Cardiac muscle cell (in vitro differentiated cells and primary cell): Measurements from ENCODE around the gene SETD4. TPM values are rescaled to one million over a fixed set of nuclear protein-coding genes. Genes with fewer than 3 reads are reported as not detected.
"Not testable (repeated sequence)": the region's sequence is repeated elsewhere in the genome, so short reads cannot be mapped to it uniquely, and the experiment has no call there.

Source experiments
- DNase-seq, 2 donors: peaks; one replicate each; pipeline versions ENCODE4 v3.0.0 to v3.0.0-alpha.2; 2010 to 2017; ENCODE audit warnings: low read depth in 1 of 2, low spot score in 1 of 2
- H3K27ac ChIP-seq: fragments of 200-600 bp; sonication (generic); 2 replicates; pipeline ENCODE4 v1.5.1; 2016
- H3K27me3 ChIP-seq: fragments of 200-600 bp; sonication (generic); 2 replicates; pipeline ENCODE4 v1.6.0; 2016; ENCODE audit warnings: control low read depth
- H3K36me3 ChIP-seq: fragments of 200-600 bp; sonication (generic); 2 replicates; pipeline ENCODE4 v1.5.1; 2016; ENCODE audit warnings: control low read depth
- H3K4me1 ChIP-seq: fragments of 200-600 bp; sonication (generic); 2 replicates; pipeline ENCODE4 v1.8.1; 2017; ENCODE audit warnings: low read depth, mild to moderate bottlenecking, mixed run types
- H3K4me3 ChIP-seq: fragments of 200-600 bp; sonication (generic); 2 replicates; pipeline ENCODE4 v1.5.1; 2016; ENCODE audit warnings: mild to moderate bottlenecking
- H3K9me3 ChIP-seq: fragments of 200-600 bp; sonication (generic); 2 replicates; pipeline ENCODE4 v1.5.1; 2017; ENCODE audit warnings: low read depth, mild to moderate bottlenecking, control low read depth
- CTCF ChIP-seq: IDR thresholded peaks from 2 replicates; pipeline ENCODE4 v1.5.1; 2012; ENCODE audit warnings: low read depth, mild to moderate bottlenecking, low read length
- polyA plus RNA-seq: library from polyadenylated mRNA; unstranded; fragments of >200 nt; fragmentation: Nextera tagmentation; extraction: Ambion mirVana; gene quantifications from 2 replicates; pipeline ENCODE4 v1.2.1, GENCODE V29; 2016
- total RNA-seq: library from RNA; depleted of rRNA; stranded (reverse); fragments of >200 nt; gene quantifications from 2 replicates; pipeline ENCODE4 v1.2.3, GENCODE V29; 2016

The SETD4 gene
- total and polyA plus RNA-seq, 2 experiments from 2014 or later: 16.2 to 28.5 TPM

- DNase-seq: no peak
- Histone ChIP-seq H3K9me3 (no peaks in the 10 kb centered on the region), H3K27ac (no peak overlapping the region), H3K36me3 (no peaks in the 10 kb centered on the region), H3K27me3 (no peaks in the 10 kb centered on the region), H3K4me3 (no peak overlapping the region), H3K4me1 (no peaks in the 10 kb centered on the region)
- TF ChIP-seq CTCF: no peak
Observed at GRCh38 chr21:36076878-36077655, 16.7 kb upstream of the SETD4 start.

GRCh38 chr21:36075953-36076352 is 15.6 kb upstream of the SETD4 start:
- no peak overlapping the region for H3K27ac ChIP-seq
- DNase-seq: no peak
- H3K4me3 ChIP-seq: no peak overlapping the region
- no peaks in the 10 kb centered on the region for H3K9me3 ChIP-seq
- no peaks in the 10 kb centered on the region for H3K36me3 ChIP-seq
- H3K27me3 ChIP-seq: no peaks in the 10 kb centered on the region
- no peaks in the 10 kb centered on the region for H3K4me1 ChIP-seq
- no peak for TF ChIP-seq CTCF

GRCh38 chr21:36075171-36075570 is 14.8 kb upstream of the SETD4 start:
- Histone ChIP-seq H3K27me3 (no peaks in the 10 kb centered on the region), H3K4me3 (no peak overlapping the region), H3K4me1 (no peaks in the 10 kb centered on the region), H3K9me3 (no peaks in the 10 kb centered on the region), H3K27ac (no peak overlapping the region), H3K36me3 (no peaks in the 10 kb centered on the region)
- DNase-seq: no peak
- TF ChIP-seq CTCF: no peak

- DNase-seq, H3K4me3 ChIP-seq, H3K27me3 ChIP-seq, H3K4me1 ChIP-seq, H3K9me3 ChIP-seq, H3K36me3 ChIP-seq, H3K27ac ChIP-seq: not testable (repeated sequence)
Observed at GRCh38 chr21:36073911-36074310, 13.6 kb upstream of the SETD4 start.

- Histone ChIP-seq H3K27me3 (no peaks in the 10 kb centered on the region), H3K36me3 (no peaks in the 10 kb centered on the region), H3K27ac (no peak overlapping the region), H3K4me3 (no peak overlapping the region), H3K4me1 (peaks cover 5% of the 10 kb centered on the region), H3K9me3 (no peaks in the 10 kb centered on the region)
- DNase-seq: no peak
- no peak for TF ChIP-seq CTCF
Observed at GRCh38 chr21:36073181-36073580, 12.9 kb upstream of the SETD4 start.

GRCh38 chr21:36072453-36073162 is 12.3 kb upstream of the SETD4 start:
- Histone ChIP-seq H3K27ac (no peak overlapping the region), H3K36me3 (no peaks in the 10 kb centered on the region), H3K4me1 (peaks cover 5% of the 10 kb centered on the region), H3K4me3 (no peak overlapping the region), H3K9me3 (no peaks in the 10 kb centered on the region), H3K27me3 (no peaks in the 10 kb centered on the region)
- no peak for TF ChIP-seq CTCF
- no peak for DNase-seq
